Brain microvascular endothelial cell (primary cell): ENCODE measurements around the gene AGTR1.

Experiments
- DNase-seq: peaks from one replicate; pipeline ENCODE4 v3.0.0-alpha.2; 2020
- H3K27ac ChIP-seq: fragments of 250-450 bp; sonication (Bioruptor Pico); 2 replicates; pipeline ENCODE4 v1.5.1; 2020; ENCODE audit warnings: mild to moderate bottlenecking, moderate library complexity
- H3K27me3 ChIP-seq: fragments of 250-450 bp; sonication (Bioruptor Pico); replicated peaks from 2 replicates; pipeline ENCODE4 v1.5.1; 2020; ENCODE audit warnings: mild to moderate bottlenecking
- H3K36me3 ChIP-seq: fragments of 250-450 bp; sonication (Bioruptor Pico); replicated peaks from 2 replicates; pipeline ENCODE4 v1.5.1; 2020; ENCODE audit warnings: mild to moderate bottlenecking
- H3K4me3 ChIP-seq: 2 replicates; pipeline ENCODE4 v1.5.1; 2011; ENCODE audit warnings: low read depth, mild to moderate bottlenecking, control low read depth, low read length, moderate library complexity
- CTCF ChIP-seq: IDR thresholded peaks from 2 replicates; pipeline ENCODE4 v1.5.1; 2011; ENCODE audit warnings: low read depth, mild to moderate bottlenecking, moderate library complexity, low read length, control low read depth, inconsistent platforms; ENCODE audit errors: missing control alignments
- in situ Hi-C: cut with HindIII; loops from 2 replicates; pipeline ENCODE4 v1.10.0; 2017; ENCODE audit warnings: low sequenced_read_pairs, low pct_ligation_motif_present

AGTR1 gene

DNA sequence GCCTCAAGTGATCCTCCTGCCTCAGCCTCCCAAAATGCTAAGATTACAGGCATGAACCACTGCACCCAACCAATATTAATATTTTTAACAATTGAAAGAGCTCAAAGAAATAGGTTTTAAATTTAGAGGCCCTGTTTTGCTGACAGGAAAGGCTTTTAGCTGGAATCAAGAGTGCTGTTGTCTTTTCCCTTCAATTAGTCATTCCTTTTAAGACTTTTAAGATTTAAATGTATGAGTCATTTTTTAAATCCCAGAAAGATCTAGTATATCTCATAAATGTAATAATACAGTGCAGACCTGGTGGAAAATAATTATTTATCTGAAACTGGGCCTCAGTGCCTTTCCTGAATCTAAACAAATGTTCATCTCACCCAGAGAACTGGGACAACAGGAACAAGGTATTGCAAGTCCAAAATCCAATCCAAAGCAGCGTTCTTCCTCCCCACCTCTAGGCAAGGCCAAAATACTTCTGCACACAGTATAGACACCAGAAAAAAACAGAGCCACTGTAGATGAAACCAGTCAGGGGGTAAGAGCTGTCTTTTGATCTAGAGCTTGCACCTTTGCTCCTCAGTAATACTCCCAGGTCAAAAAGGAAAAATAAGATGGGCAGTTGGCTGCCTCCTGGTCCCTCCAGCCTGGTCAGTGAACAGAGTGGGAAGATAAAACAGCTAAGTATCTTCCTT is 14.4 kb downstream of the AGTR1 start:
- no peak overlapping the region for H3K27ac ChIP-seq
- H3K36me3 ChIP-seq: no peaks in the 10 kb centered on the region
- H3K4me3 ChIP-seq: no peak overlapping the region
- H3K27me3 ChIP-seq: no peaks in the 10 kb centered on the region
- in situ Hi-C loops: no loop called here
- no peak for DNase-seq
- no peak for TF ChIP-seq CTCF

DNA sequence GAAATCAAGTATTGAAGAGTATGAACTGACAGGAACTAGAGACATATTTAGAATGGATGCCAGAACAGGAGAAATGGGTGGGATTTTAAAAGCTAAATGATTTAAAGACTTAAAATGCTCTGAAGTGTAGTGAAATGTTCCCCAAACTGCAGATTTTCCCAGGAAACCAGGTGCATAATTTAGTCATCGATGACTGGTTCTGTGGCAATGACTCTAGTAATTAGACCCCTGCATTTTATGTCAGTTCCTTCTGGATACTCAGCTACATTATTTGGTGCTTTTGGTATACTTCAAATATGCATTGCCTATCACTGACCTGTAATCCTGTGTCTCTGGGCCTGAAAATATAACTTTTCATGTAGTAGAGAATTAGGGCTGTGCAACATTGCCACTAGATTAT is 16.8 kb downstream of the AGTR1 start:
- TF ChIP-seq CTCF: no peak
- no peak for DNase-seq
- Histone ChIP-seq H3K4me3 (no peak overlapping the region), H3K27me3 (no peaks in the 10 kb centered on the region), H3K36me3 (no peaks in the 10 kb centered on the region), H3K27ac (no peak overlapping the region)
- in situ Hi-C loops: no loop called here

GRCh38 chr3:148716657-148717056 is 19.0 kb downstream of the AGTR1 start:
- no peaks in the 10 kb centered on the region for H3K27me3 ChIP-seq
- no peaks in the 10 kb centered on the region for H3K36me3 ChIP-seq
- in situ Hi-C loops: no loop called here
- H3K27ac ChIP-seq: no peak overlapping the region
- peak; percentile 7 for TF ChIP-seq CTCF
- no peak overlapping the region for H3K4me3 ChIP-seq
- no peak for DNase-seq

GRCh38 chr3:148717885-148718561 is 20.3 kb downstream of the AGTR1 start:
- in situ Hi-C loops: no loop called here
- no peak for DNase-seq
- H3K36me3 ChIP-seq: no peaks in the 10 kb centered on the region
- H3K27ac ChIP-seq: no peak overlapping the region
- TF ChIP-seq CTCF: no peak
- H3K4me3 ChIP-seq: no peak overlapping the region
- no peaks in the 10 kb centered on the region for H3K27me3 ChIP-seq

DNA sequence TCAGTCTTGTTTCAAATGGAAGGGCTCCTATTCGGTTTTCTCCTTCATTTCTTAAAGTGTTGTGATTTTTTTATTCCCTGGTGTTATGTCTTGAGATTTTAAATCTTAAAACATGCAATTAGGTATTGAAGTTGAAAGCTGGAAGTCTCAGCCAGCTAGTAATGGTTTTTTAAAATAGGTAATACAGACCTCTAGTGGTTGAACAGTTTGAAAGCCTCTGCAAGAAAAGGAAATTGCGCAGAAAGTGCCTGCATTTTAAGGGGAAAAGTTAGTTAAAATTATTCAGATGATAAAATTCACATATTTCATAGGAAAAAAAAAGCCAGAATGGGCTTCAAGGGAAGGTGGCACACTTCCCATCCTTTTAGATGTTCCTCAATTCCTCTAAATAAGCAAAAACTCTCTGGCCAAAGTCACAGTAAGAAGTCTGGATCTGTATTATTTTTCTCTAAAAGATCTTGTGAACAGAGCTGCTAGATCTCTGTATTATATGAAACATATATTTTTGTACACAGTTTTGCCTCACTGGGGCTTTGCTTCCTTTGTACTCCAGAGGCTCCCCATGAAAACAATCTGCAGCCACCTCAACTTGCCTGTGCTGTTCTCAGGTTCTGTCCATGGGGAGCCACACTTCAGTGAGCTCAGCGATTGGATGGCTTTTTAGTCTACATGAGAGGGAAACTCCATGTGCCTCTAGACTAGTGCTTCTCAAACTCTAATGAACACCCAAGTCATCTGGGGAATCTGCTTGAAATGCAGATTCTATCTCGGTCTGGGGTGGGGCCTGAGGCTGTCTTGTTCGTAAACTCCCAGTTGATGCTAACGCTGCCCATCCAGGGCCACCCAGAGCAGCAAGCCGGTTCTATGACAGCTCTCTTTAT is 21.5 kb downstream of the AGTR1 start:
- no peaks in the 10 kb centered on the region for H3K36me3 ChIP-seq
- peak; percentile 50 for TF ChIP-seq CTCF
- in situ Hi-C loops: no loop called here
- H3K27me3 ChIP-seq: no peaks in the 10 kb centered on the region
- DNase-seq: no peak
- H3K27ac ChIP-seq: no peak overlapping the region
- H3K4me3 ChIP-seq: no peak overlapping the region
